ENCODE data around the gene MRM2. TPM values are rescaled to one million over a fixed set of nuclear protein-coding genes. Genes with fewer than 3 reads are reported as not detected.

Gene MRM2
- total RNA-seq, 2 donors from 2014 or later = 24.4 to 30.8 TPM

GRCh38 chr7:2220030-2220429 is 22.0 kb downstream of the MRM2 start:
- ATAC-seq (no peak), DNase-seq (ENCODE audit: low spot score in 2 of 2) (no peak)
- Mint-ChIP-seq H3K9me3 (no peaks in the 10 kb centered on the region), H3K27ac (no peak overlapping the region), H3K36me3 (peaks cover 7 to 8% of the 10 kb centered on the region in 2 donors)

DNA sequence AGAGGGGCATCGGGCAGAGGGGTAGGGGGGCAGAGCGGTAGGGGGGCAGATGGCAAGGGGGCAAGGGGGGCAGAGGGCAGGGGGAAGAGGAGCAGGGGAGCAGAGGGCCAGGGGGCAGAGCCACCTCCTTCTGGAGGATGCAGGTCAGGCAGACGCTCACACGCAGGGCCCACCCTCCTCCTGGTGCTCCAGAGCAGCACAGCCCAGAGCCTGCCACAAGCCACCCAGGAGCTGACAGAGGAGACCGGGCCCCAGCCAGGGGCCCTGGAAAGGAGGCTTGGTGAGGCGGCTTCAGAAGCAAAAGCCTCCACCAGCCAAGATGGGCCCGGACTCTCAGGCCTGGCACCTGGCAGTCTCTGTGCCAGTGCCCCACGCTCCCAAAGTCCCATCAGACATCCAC is 22.4 kb downstream of the MRM2 start:
- Mint-ChIP-seq H3K9me3 (no peaks in the 10 kb centered on the region), H3K36me3 (peaks cover 7 to 8% of the 10 kb centered on the region in 2 donors), H3K27ac (no peak overlapping the region)
- ATAC-seq (no peak), DNase-seq (ENCODE audit: low spot score in 2 of 2) (no peak)

- ATAC-seq = no peak
- H3K36me3 Mint-ChIP-seq = peaks cover 8 to 9% of the 10 kb centered on the region in 2 donors
- H3K27ac Mint-ChIP-seq = no peak overlapping the region
- no peaks in the 10 kb centered on the region for H3K9me3 Mint-ChIP-seq
- DNase-seq (ENCODE audit: low spot score in 2 of 2) = no peak
Measured at GRCh38 chr7:2219136-2219535, 22.9 kb downstream of the MRM2 start.

GRCh38 chr7:2218444-2218785 is 23.6 kb downstream of the MRM2 start:
- Mint-ChIP-seq H3K9me3 (no peaks in the 10 kb centered on the region), H3K36me3 (peaks cover 13% of the 10 kb centered on the region in 2 donors), H3K27ac (no peak overlapping the region)
- ATAC-seq = no peak
- no peak for DNase-seq (ENCODE audit: low spot score in 2 of 2)

DNA sequence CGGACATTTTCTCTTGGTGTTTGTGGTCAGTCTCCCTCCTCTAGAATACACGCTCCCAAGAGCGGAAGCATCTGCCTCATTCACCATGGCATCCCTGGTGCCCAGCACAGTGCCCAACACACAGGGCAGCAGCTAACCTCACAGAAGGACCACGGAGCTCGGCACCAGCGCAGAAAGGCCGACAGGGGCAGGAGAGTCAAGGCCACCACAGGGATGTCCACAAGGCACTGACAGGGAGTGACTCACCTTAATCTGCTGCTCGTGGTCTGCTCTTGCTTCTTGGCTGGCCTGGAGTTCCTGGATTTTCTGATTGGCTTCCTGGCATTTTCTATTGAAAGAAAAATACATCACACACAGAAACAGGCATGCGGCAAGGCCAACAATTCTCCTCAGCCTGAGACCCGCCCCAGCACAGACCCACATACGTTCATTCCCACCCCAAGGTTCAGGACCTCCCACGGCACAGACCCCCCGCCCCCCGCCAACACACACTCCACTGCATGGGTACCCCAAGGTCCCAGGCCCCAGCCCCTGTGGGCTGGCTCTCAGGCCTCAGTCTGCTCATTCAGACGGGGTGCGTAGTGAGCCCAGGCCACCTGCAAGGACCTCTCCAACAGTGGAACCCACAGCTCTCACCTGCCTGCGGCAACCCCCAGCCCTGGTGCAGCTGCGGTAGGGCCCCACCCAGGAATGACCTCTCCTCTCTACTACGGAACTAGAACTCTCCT is 24.1 kb downstream of the MRM2 start:
- H3K27ac Mint-ChIP-seq = no peak overlapping the region
- DNase-seq (ENCODE audit: low spot score in 2 of 2) = no peak
- ATAC-seq = no peak
- H3K9me3 Mint-ChIP-seq = no peaks in the 10 kb centered on the region
- H3K36me3 Mint-ChIP-seq = peaks cover 14 to 16% of the 10 kb centered on the region in 2 donors

DNA sequence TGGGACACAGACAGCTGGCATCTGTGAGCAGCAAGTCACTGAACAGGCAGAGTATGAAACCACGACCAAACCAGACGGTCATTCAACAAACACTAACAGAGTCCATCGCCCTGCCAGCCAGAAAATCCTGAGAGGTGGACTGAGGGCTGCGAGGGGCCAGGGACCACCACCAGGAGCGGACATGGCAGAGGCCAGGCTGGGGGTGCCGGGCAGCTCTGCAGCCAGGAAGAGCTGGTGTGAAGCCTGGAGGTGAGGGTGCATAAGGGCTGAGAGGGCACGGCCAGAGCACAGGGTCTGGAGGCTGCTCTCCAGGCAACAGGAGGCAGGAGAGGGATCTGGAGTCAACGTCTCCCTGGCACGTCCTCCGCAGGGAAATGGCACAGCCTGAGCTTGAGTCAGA is 24.8 kb downstream of the MRM2 start:
- Mint-ChIP-seq H3K9me3 (no peaks in the 10 kb centered on the region), H3K36me3 (peaks cover 19 to 21% of the 10 kb centered on the region in 2 donors), H3K27ac (no peak overlapping the region)
- DNase-seq (ENCODE audit: low spot score in 2 of 2) (no peak), ATAC-seq (no peak)

GRCh38 chr7:2215851-2216250 is 26.2 kb downstream of the MRM2 start:
- Mint-ChIP-seq H3K9me3 (no peaks in the 10 kb centered on the region), H3K36me3 (peaks cover 21 to 25% of the 10 kb centered on the region in 2 donors), H3K27ac (peak overlapping the region; percentile 36 to 96)
- no peak for ATAC-seq
- no peak for DNase-seq (ENCODE audit: low spot score in 2 of 2)

- peaks cover 21 to 27% of the 10 kb centered on the region in 2 donors for H3K36me3 Mint-ChIP-seq
- H3K27ac Mint-ChIP-seq = peak overlapping the region in 1 of 2 donors; percentile 24
- ATAC-seq (peak; percentile 41 to 83), DNase-seq (ENCODE audit: low spot score in 2 of 2) (no peak)
- no peaks in the 10 kb centered on the region for H3K9me3 Mint-ChIP-seq
Measured at GRCh38 chr7:2214636-2215035, 27.4 kb downstream of the MRM2 start.

GRCh38 chr7:2213551-2214215 is 28.3 kb downstream of the MRM2 start:
- Mint-ChIP-seq H3K36me3 (peaks cover 21 to 27% of the 10 kb centered on the region in 2 donors), H3K9me3 (no peaks in the 10 kb centered on the region), H3K27ac (peak overlapping the region; percentile 24 to 40)
- ATAC-seq = no peak
- DNase-seq (ENCODE audit: low spot score in 2 of 2) = no peak

GRCh38 chr7:2212906-2213305 is 29.1 kb downstream of the MRM2 start:
- DNase-seq (ENCODE audit: low spot score in 2 of 2) (no peak), ATAC-seq (no peak)
- no peak overlapping the region for H3K27ac Mint-ChIP-seq
- H3K9me3 Mint-ChIP-seq = no peaks in the 10 kb centered on the region
- peaks cover 21 to 27% of the 10 kb centered on the region in 2 donors for H3K36me3 Mint-ChIP-seq

DNA sequence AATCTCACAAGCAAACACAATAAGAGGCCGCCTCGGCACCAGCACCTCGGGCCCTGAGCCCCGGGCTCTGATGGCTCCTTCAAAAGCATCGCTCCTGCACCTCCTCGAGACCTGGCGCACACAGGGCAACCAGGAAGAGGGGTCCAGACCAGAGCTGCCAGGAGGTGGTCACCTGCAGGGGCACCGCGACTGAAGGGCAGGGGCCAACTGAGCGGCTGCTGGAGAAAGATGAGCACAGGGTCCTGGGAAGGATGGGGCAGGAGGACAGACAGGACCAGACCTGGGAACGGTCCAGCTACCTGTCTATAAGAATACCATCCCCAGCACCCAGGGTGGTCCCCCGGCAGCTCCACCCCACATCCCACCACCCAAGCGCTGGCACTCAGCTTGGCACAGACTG is 30.1 kb downstream of the MRM2 start:
- DNase-seq (ENCODE audit: low spot score in 2 of 2) = no peak
- Mint-ChIP-seq H3K27ac (peak overlapping the region in 1 of 2 donors; percentile 41), H3K36me3 (peaks cover 21 to 27% of the 10 kb centered on the region in 2 donors), H3K9me3 (no peaks in the 10 kb centered on the region)
- ATAC-seq = no peak

DNA sequence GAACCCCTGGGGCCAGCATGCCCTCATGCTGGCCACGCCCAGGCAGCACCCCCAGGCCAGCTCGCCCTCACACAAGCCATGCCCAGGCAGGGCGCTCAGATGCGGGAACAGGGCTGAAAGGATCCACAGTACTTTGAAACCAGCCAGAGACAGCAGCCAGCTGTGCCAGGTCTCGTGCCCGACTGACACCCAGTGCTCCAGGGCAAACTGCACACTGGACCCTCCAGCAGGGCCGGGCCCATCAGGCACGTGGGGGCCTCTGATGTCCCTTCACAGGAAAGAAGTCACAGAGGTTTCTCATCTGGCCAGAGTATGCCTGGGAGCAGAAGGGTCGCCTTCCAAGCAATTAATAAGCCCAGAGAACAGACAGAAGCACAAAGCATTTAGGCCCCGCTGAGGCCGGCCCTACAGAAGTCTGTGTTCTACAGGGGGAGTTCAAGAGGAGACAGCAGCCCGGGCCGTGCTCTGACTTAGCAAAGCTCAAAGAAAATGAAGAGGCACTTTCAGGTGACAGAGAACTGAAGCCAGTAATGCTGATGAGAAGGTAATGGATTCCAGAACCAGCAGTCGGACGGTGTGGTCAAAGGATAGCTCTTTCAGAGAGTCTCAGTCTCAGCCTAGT is 30.6 kb downstream of the MRM2 start:
- DNase-seq (ENCODE audit: low spot score in 2 of 2) (no peak), ATAC-seq (no peak)
- H3K9me3 Mint-ChIP-seq = no peaks in the 10 kb centered on the region
- H3K27ac Mint-ChIP-seq = peak overlapping the region; percentile 41 to 60
- H3K36me3 Mint-ChIP-seq = peaks cover 21 to 27% of the 10 kb centered on the region in 2 donors

- no peaks in the 10 kb centered on the region for H3K9me3 Mint-ChIP-seq
- DNase-seq (ENCODE audit: low spot score in 2 of 2) (no peak), ATAC-seq (no peak)
- peak overlapping the region in 1 of 2 donors; percentile 41 for H3K27ac Mint-ChIP-seq
- H3K36me3 Mint-ChIP-seq = peaks cover 17 to 21% of the 10 kb centered on the region in 2 donors
Measured at GRCh38 chr7:2210551-2211258, 31.3 kb downstream of the MRM2 start.

- peak overlapping the region in 1 of 2 donors; percentile 36 for H3K27ac Mint-ChIP-seq
- ATAC-seq (no peak), DNase-seq (ENCODE audit: low spot score in 2 of 2) (no peak)
- peaks cover 14 to 18% of the 10 kb centered on the region in 2 donors for H3K36me3 Mint-ChIP-seq
- H3K9me3 Mint-ChIP-seq = no peaks in the 10 kb centered on the region
Measured at GRCh38 chr7:2209961-2210323, 32.1 kb downstream of the MRM2 start.

GRCh38 chr7:2209146-2209960 is 32.7 kb downstream of the MRM2 start:
- no peaks in the 10 kb centered on the region for H3K9me3 Mint-ChIP-seq
- ATAC-seq (peak; percentile 31 to 61), DNase-seq (ENCODE audit: low spot score in 2 of 2) (peak in 1 of 2 donors; percentile 37)
- H3K36me3 Mint-ChIP-seq = peaks cover 14 to 18% of the 10 kb centered on the region in 2 donors
- peak overlapping the region; percentile 31 to 68 for H3K27ac Mint-ChIP-seq

DNA sequence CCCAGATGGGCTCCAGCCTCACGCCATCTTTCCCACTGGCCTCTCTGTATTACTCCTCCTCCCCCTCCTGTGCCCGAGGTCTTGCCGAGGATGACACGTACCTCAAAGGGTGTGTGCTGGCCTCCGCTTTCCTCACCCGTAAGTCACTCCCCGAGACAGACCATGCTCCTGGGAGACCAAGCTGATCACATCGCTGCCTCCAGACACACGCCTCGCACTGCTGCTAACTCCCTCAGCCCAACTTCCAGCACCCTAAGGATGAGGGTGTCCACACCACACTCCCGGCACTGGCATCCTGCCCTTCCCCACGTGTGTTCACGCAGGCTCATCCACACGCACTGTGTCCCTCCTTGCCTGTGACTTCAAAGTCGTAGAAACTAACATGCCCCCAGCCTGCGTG is 33.3 kb downstream of the MRM2 start:
- no peaks in the 10 kb centered on the region for H3K9me3 Mint-ChIP-seq
- peaks cover 8 to 14% of the 10 kb centered on the region in 2 donors for H3K36me3 Mint-ChIP-seq
- peak overlapping the region; percentile 31 to 44 for H3K27ac Mint-ChIP-seq
- no peak for ATAC-seq
- DNase-seq (ENCODE audit: low spot score in 2 of 2) = no peak

Measured in activated naive CD4-positive, alpha-beta T cell treated with anti-CD3 and anti-CD28 coated beads, Interleukin-2, amount 50 U/mL, for 72 hours (primary cell).